Astrocyte of the hippocampus (primary cell): ENCODE data around the gene TMEM167B.
"Not testable (repeated sequence)": the region's sequence is repeated elsewhere in the genome, so short reads cannot be mapped to it uniquely, and the experiment has no call there.

Experiments used
- DNase-seq: peaks from one replicate; pipeline ENCODE4 v3.0.0; 2011; ENCODE audit warnings: low read depth, low spot score

The TMEM167B gene

GRCh38 chr1:109112652-109113285 is 22.2 kb downstream of the TMEM167B start:
- DNase-seq: peak; percentile 95

- DNase-seq: peak; percentile 54
Observed at GRCh38 chr1:109113590-109114341, 23.2 kb downstream of the TMEM167B start, which contains the start of gene ELAPOR1. Gene ELAPOR1 (plus strand): TSS chr1:109114115. CDS start chr1:109114184, 69 bp downstream.

- no peak for DNase-seq
Observed at GRCh38 chr1:109114342-109114674, 23.7 kb downstream of the TMEM167B start.

GRCh38 chr1:109115685-109116084 is 25.1 kb downstream of the TMEM167B start:
- DNase-seq: no peak

GRCh38 chr1:109116286-109116685 is 25.7 kb downstream of the TMEM167B start:
- DNase-seq: no peak

- no peak for DNase-seq
Observed at GRCh38 chr1:109118089-109118488, 27.5 kb downstream of the TMEM167B start.

GRCh38 chr1:109120356-109120755 is 29.8 kb downstream of the TMEM167B start:
- DNase-seq: no peak

- DNase-seq: no peak
Observed at GRCh38 chr1:109131059-109131458, 40.5 kb downstream of the TMEM167B start.

GRCh38 chr1:109131800-109132199 is 41.2 kb downstream of the TMEM167B start:
- no peak for DNase-seq

- DNase-seq: no peak
Observed at GRCh38 chr1:109133002-109133706, 42.6 kb downstream of the TMEM167B start.

- DNase-seq: peak; percentile 15
Observed at GRCh38 chr1:109133815-109134214, 43.3 kb downstream of the TMEM167B start.

- no peak for DNase-seq
Observed at GRCh38 chr1:109134423-109134822, 43.9 kb downstream of the TMEM167B start.

- DNase-seq: no peak
Observed at GRCh38 chr1:109135940-109136339, 45.4 kb downstream of the TMEM167B start.

GRCh38 chr1:109136766-109137165 is 46.2 kb downstream of the TMEM167B start:
- DNase-seq: no peak

GRCh38 chr1:109137958-109138357 is 47.4 kb downstream of the TMEM167B start:
- no peak for DNase-seq

- no peak for DNase-seq
Observed at GRCh38 chr1:109138358-109138757, 47.8 kb downstream of the TMEM167B start.

GRCh38 chr1:109140392-109140791 is 49.8 kb downstream of the TMEM167B start:
- DNase-seq: no peak

GRCh38 chr1:109142260-109142659 is 51.7 kb downstream of the TMEM167B start:
- DNase-seq: no peak

GRCh38 chr1:109142725-109143124 is 52.2 kb downstream of the TMEM167B start:
- not testable (repeated sequence) for DNase-seq
